Measurements from ENCODE around the gene TNS1. TPM values are rescaled to one million over a fixed set of nuclear protein-coding genes. Genes with fewer than 3 reads are reported as not detected.
A peak's percentile ranks its signal among the peaks of the same experiment; 100 is the strongest.

The TNS1 gene
- polyA plus RNA-seq, 1 of the 3 experiments (the other 2 are of a cell fraction): 12.1 TPM

- no peaks in the 10 kb centered on the region for H3K9me2 ChIP-seq
- H3K36me3 ChIP-seq (replicated peaks in 1 of 2; ENCODE audit: control insufficient read depth in 1 of 2, insufficient read depth in 2 of 2, low read length in 1 of 2): peaks cover 51 to 56% of the 10 kb centered on the region in 2 experiments
- H2AFZ ChIP-seq (ENCODE audit: low read depth): no peak overlapping the region
- 67% methylated on average over 3 of the region's 3 CpGs for WGBS (ENCODE audit: low lambda C conversion rate)
- H4K20me1 ChIP-seq (ENCODE audit: insufficient read depth): peaks cover 14% of the 10 kb centered on the region
- peaks cover 26% of the 10 kb centered on the region for H3F3A ChIP-seq (replicated peaks; ENCODE audit: insufficient read depth)
- no peaks in the 10 kb centered on the region for H3K9me3 ChIP-seq
- DNase-seq: no peak
- ChIA-PET CTCF (interaction anchor here (0.7 to 12.8 kb wide), 4 partner anchors 8 to 154 kb away, joined by 3 to 171 read pairs (median 44); no protein-coding TSS in a partner anchor), POLR2A (interaction anchor here (1.2 kb wide), 1 partner anchor 8 kb away, joined by 3 read pairs; no protein-coding TSS in a partner anchor)
- H3K79me2 ChIP-seq (ENCODE audit: insufficient read depth): no peaks in the 10 kb centered on the region
- no peak overlapping the region for H3K4me2 ChIP-seq
- H3K9ac ChIP-seq: no peak overlapping the region
- no peak for TF ChIP-seq YY1 (IDR thresholded peaks at IDR 0.05; ENCODE audit: low read depth)
- no peak for TF ChIP-seq ELF1 (IDR thresholded peaks at IDR 0.05)
- no peak for TF ChIP-seq RXRA (IDR thresholded peaks at IDR 0.05; ENCODE audit: borderline replicate concordance, low read depth)
- no peak for TF ChIP-seq GATA2 (CRISPR knock-in tag; IDR thresholded peaks at IDR 0.05)
- no peak for TF ChIP-seq TEAD4 (IDR thresholded peaks at IDR 0.05; ENCODE audit: borderline replicate concordance, insufficient read depth)
- no peak for TF ChIP-seq NRF1 (IDR thresholded peaks at IDR 0.05; ENCODE audit: low read depth, low read length)
- TF ChIP-seq NFIC (IDR thresholded peaks at IDR 0.05; ENCODE audit: borderline replicate concordance): no peak
- TF ChIP-seq FOXM1 (IDR thresholded peaks at IDR 0.05; ENCODE audit: low read depth): no peak
- TF ChIP-seq EP300 (IDR thresholded peaks at IDR 0.05; ENCODE audit: borderline replicate concordance in 1 of 2, low read depth in 1 of 2, low read length in 1 of 2): no peak
- no peak for TF ChIP-seq USF2 (IDR thresholded peaks at IDR 0.05; ENCODE audit: borderline replicate concordance, low read depth, low read length)
- no peak for TF ChIP-seq MEF2A (IDR thresholded peaks at IDR 0.05; ENCODE audit: borderline replicate concordance, low read depth)
- TF ChIP-seq RFX5 (IDR thresholded peaks at IDR 0.05; ENCODE audit: low read length): no peak
- no peak for TF ChIP-seq FOSL2 (IDR thresholded peaks at IDR 0.05; ENCODE audit: borderline replicate concordance, low read depth)
- no peak for TF ChIP-seq TCF12 (IDR thresholded peaks at IDR 0.05)
- no peaks in the 10 kb centered on the region for H3K27me3 ChIP-seq (ENCODE audit: insufficient read depth)
- peaks cover 0 to 19% of the 10 kb centered on the region in 2 experiments; a peak in 2 of 4 replicates for H3K4me1 ChIP-seq (ENCODE audit: control insufficient read depth in 1 of 2, insufficient read depth in 2 of 2, low read depth in 1 of 2, low read length in 1 of 2)
- H3K4me3 ChIP-seq (ENCODE audit: low read depth in 2 of 2, low read length in 1 of 2): no peak overlapping the region
- peak overlapping the region in 1 of 2 experiments; percentile 77; a peak in 2 of 4 replicates for H3K27ac ChIP-seq (ENCODE audit: low read depth in 2 of 2, low read length in 1 of 2)
These were observed 194.5 kb downstream of the TNS1 start for GRCh38 chr2:217808326-217808725.

- Histone ChIP-seq H3K4me2 (no peak overlapping the region), H3K4me1 (ENCODE audit: control insufficient read depth in 1 of 2, insufficient read depth in 2 of 2, low read depth in 1 of 2, low read length in 1 of 2) (peaks cover 0 to 19% of the 10 kb centered on the region in 2 experiments; a peak in 2 of 4 replicates), H3K4me3 (ENCODE audit: low read depth in 2 of 2, low read length in 1 of 2) (no peak overlapping the region), H3K27ac (ENCODE audit: low read depth in 2 of 2, low read length in 1 of 2) (peak overlapping the region in 1 of 2 experiments; percentile 77; a peak in 2 of 4 replicates), H3F3A (replicated peaks; ENCODE audit: insufficient read depth) (peaks cover 26% of the 10 kb centered on the region), H3K79me2 (ENCODE audit: insufficient read depth) (no peaks in the 10 kb centered on the region), H3K36me3 (replicated peaks in 1 of 2; ENCODE audit: control insufficient read depth in 1 of 2, insufficient read depth in 2 of 2, low read length in 1 of 2) (peaks cover 51 to 55% of the 10 kb centered on the region in 2 experiments), H3K27me3 (ENCODE audit: insufficient read depth) (no peaks in the 10 kb centered on the region), H4K20me1 (ENCODE audit: insufficient read depth) (peaks cover 14% of the 10 kb centered on the region), H3K9ac (no peak overlapping the region), H3K9me2 (no peaks in the 10 kb centered on the region), H2AFZ (ENCODE audit: low read depth) (no peak overlapping the region), H3K9me3 (no peaks in the 10 kb centered on the region)
- ChIA-PET CTCF (interaction anchor here (0.7 to 12.8 kb wide), 6 partner anchors 9 to 186 kb away, joined by 3 to 171 read pairs (median 6); no protein-coding TSS in a partner anchor), POLR2A (interaction anchor here (1.1 to 1.2 kb wide), 2 partner anchors 9 to 50 kb away, joined by 3 read pairs; no protein-coding TSS in a partner anchor)
- WGBS (ENCODE audit: low lambda C conversion rate): 46% methylated on average over 3 of the region's 5 CpGs
- peak; percentile 81 for DNase-seq
- TF ChIP-seq CHD2 (IDR thresholded peaks at IDR 0.05; ENCODE audit: low read length, partially characterized antibody) (peak; percentile 29), EP300 (IDR thresholded peaks at IDR 0.05; ENCODE audit: borderline replicate concordance in 1 of 2, low read depth in 1 of 2, low read length in 1 of 2) (peak in 1 of 2 experiments; percentile 52; a peak in 1 of 4 replicates), SIN3A (IDR thresholded peaks at IDR 0.05; ENCODE audit: borderline replicate concordance, low read depth, low read length) (no peak), GATA2 (CRISPR knock-in tag; IDR thresholded peaks at IDR 0.05) (no peak), NFIC (IDR thresholded peaks at IDR 0.05; ENCODE audit: borderline replicate concordance) (no peak), RCOR1 (IDR thresholded peaks at IDR 0.05; ENCODE audit: low read length) (peak; percentile 70)
These were observed 195.0 kb downstream of the TNS1 start for GRCh38 chr2:217807753-217808152.
